ENCODE results near the gene MAFF.

Gene MAFF

GRCh38 chr22:38250643-38251340, 49.0 kb downstream of the MAFF start:
- no peak for DNase-seq

- no peak for DNase-seq
Measured at GRCh38 chr22:38251341-38251692, 49.5 kb downstream of the MAFF start.

DNA sequence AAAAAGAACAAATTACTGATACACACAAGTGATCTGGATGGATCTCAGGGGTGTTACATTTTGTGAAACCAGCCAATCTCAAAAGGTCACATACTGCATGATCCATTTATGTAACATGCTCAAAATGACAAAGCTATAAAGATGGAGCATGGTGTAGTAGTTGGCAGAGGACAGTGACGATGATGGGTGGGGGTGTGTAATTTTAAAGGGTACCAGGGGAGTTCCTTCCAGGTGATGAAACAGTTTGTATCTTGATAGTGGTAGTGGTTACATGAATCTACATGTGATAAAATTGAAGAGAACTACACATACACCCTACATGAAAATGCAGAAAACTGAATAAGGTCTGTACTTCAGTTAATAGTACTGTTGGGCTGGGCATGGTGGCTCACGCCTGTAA, 53.9 kb downstream of the MAFF start:
- no peak for DNase-seq

DNA sequence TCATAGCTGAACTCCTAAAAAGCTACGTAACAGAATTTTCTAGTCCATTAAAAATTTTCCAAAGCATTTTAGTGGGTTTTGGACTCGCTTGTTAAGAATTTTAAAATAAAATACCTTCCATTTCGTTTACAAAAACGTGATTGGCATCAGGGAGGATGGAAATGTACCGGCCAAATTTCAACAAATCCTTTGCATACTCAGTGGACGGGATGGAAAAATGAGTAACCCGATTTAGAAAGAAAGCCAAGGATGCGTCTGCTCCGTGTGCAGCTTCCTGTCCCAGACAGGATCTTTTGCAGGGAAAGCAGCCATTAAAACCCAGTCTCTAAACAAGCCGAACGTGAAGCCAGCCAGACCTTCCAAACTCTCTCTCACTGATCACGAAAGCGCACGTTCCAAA, 55.4 kb downstream of the MAFF start:
- DNase-seq: no peak

DNA sequence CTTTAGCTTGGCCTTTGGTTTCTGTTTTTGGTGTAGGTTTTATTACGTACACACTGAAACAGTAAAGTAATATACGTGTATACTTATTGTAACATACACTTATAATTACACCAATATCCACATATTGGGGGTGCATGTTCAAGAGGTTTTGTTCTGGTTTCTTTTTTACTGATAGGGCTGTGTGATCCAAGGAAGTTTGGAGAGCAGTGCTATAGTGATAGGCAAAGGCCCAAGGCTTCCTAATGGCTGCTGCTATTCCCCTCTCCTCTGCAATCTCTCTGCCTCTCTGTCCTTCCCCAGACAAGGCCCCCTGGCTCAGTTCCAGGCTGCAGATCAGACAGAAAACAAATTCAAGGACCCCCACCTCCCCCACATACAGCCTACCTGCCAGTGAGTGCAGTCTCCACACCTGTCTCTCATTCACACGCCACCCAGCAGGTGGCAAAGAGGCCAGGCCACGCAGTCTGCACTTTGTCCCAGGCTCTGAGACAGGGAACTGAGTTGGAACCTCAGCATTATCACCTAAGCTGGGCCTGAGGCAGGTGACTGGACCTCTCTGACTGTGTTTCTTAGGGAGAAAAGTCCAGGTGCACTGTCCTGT, 56.0 kb downstream of the MAFF start:
- peak; percentile 68 for DNase-seq

DNA sequence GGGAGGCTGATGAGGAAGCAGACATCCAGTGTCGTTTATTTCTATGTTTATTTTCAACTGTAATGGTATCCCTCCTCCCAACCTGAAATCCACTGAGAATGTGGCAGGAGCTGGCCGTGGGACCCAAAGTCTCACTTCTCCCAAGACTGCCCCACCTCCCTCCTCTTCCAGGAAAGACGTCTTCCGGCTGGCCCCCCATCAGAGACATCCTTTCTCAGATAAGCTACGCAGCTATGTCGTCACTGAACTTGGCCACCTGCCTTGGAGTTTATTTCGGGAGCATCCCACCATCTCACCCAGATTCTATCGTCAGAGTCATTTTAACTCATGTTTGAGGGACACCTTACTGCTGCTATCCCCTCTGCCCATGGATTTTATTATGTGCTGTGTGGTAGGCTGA, 57.1 kb downstream of the MAFF start:
- DNase-seq: no peak

GRCh38 chr22:38259370-38259769, 57.6 kb downstream of the MAFF start:
- no peak for DNase-seq

DNA sequence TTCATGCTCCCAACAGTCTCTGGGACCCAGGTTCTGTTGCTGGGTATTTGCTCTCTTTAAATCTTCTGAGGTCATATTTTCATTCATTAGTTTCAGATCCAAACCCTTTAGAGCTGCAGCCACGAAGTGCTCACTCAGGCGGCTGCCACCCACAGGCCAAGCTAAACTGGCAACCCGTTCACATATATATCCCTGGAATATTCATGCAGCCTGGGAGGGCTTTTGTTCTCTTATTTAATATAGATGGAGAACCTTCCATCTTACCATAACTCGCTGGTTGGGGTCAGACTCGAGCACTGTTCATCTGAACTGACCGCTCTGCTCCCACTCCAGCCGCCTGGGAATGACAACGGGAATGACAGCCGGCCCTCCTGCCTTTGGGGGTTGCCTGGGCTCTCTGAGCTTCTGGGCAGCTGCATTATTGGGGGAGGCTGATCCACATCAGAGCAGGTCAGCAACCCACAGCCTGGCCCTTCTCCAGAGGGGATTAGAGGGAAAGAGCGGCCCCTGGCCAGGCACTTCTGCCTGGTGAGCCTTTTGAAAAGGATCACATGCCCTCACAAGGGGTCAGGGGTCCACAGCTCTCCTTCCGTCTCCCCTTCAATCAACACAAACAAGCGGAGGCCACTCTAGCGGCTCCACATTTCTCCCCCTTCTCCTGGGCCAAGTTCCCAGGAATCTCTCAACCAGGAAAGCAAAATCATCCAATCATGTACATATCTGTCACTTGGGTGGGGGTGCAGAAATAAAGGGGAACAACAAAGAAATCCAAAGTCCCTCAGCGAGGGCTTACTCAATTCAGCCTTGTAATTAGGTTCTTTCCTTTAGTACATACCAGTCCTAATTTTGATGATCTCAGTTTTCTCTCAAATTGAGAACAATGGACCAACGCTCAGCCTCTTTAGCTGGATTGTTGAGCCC, 59.2 kb downstream of the MAFF start:
- no peak for DNase-seq

- DNase-seq: peak; percentile 4
Measured at GRCh38 chr22:38262051-38262795, 60.4 kb downstream of the MAFF start.

- DNase-seq: no peak
Measured at GRCh38 chr22:38264322-38264843, 62.6 kb downstream of the MAFF start.

All from NCI-H1092 (cell line).